Ureter (tissue), 1 donor: ENCODE results near the gene GOLGA6C. TPM values are rescaled to one million over a fixed set of nuclear protein-coding genes. Genes with fewer than 3 reads are reported as not detected.
"Not testable (repeated sequence)": the region's sequence is repeated elsewhere in the genome, so short reads cannot be mapped to it uniquely, and the experiment has no call there.

Experiments
- DNase-seq: peaks from one replicate; pipeline ENCODE4 v3.0.0-alpha.2; 2020; ENCODE audit warnings: low spot score
- total RNA-seq: library from RNA; stranded (reverse); gene quantifications from one replicate; pipeline ENCODE4 v1.2.4, GENCODE V29; 2023
- donor health status: DM: yes; HTN: yes; CAD: no.

Gene GOLGA6C
- total RNA-seq, 1 donor from 2014 or later, result not detected

DNA sequence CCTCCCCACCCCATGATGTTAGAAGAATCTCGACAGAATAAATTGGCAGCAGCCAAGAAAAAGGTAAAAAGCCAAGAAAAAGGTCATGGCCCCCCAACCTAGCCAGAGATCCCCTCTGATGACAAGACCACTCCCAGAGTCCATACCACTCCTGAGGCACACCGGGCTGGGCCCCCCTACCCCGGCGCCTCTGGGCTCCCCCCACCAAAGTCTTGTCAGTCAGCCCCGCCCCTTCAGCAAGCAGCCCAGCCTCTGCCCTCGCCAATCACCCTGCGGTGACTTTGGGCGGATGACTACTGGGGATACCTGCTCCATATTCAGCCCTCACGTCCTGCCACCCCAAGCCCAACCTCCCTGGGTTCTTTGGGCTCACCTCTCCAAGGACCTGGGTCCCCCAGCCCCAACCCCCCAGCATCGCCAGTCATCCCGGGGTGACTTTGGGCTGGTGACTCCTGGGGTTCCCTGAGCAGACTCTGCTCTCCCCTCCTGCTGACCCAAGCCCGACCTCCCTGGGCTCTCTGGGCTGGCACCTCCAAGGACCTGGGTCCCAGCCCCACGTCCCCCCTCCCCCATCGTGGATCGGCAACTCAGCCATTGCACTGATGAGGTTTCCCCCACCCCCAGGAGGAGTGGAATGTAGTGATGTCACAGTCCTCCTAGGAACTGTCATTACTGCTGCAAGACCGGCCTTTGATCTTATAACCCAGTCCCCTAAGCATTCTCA lies 648 bp downstream of the GOLGA6C start:
- DNase-seq, result not testable (repeated sequence)

DNA sequence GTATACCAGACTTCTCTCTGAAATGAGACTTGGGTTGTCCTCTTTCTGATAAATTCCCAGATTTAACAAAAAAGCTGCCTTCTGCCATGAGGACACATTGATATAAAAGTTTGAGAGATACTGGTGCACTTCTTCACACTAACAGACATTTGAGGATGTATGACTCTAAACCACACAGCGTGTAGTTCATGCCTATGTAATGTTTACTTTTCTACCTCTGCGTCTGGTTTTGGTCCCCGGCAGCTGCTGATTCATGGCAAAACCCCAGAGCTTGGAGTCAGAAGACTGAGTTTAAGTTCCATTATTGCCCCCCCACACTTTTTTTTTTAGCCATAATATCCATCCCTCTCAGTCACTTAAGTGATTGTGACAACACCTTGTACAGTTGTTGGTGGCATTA lies 1.7 kb downstream of the GOLGA6C start:
- DNase-seq, result not testable (repeated sequence)

DNA sequence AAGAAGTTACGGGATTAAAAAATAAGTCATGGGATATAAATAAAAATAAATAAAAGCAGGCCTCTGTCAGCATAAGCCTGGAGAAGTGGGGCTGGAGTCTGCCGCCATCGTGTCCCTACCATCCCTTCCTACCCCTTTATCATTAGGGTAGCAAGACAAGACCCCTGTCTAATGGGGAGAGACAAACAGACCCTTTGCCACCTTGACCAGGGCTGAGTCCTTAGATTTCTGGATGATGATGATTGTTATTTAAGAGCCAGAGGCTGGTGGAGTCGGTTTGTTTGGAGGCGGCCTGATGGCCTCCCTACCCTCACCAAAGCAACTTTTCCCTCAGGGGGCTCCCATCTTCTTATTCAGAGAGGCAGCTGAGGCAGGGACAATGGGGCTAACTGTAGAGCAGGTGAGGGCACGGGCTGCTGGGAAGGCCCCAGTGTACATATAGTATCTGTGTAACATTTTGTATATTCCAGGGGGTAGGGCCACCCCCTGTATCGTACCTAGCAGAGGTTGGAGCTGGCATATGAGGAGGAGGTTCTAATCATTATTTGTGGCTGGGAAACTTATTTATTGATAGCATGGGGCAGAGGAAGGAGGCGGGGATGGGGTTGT lies 15.7 kb downstream of the GOLGA6C start:
- DNase-seq, result not testable (repeated sequence)

DNA sequence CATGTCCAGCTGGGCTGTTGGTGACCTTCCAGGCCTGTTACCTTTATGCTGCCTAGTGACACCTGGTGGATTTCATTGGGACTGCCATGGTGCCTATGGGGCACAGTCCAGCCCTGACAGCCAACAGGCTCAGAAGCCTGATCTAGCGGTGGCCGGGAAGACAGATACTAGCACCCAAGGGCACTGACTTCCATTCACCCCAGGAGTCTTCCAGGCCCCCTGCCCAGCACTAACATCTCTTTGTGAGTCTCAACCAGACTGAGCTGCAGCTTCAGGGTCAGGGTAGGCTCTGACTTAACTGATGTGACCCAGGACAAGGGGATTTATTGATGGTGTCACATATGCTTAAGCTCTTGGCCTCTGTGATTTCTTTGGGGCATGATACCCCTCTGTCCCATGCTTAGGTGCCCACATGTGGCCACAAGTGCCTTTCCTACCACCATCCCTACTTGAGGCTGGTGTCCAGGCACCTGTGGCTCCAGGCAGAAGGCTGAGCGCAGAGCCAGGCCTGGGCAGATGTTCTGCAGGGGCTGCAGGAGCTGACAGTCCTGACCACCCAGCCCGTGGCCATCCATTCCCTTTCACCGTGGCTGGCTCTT lies 16.5 kb downstream of the GOLGA6C start:
- peak; percentile 74 for DNase-seq

DNA sequence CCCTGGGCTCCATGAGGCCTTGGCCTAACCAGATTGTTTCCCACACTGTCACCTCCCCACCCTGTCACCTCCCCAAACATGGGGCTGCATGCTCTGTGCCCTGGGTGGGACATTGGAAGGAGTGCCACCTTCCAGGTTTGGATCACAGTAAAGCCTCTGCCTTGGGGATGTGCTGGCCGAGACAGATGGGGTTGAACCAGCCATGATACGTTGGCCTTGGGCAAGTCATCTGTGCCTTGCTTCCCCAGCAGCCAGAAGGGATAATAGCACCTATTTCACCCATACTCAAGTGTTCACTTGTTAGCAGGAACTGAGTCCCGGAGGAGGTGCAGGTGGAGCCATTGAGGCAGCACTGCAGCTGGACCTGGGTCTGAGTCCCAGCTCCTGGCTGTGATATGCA lies 17.5 kb downstream of the GOLGA6C start:
- DNase-seq, result peak; percentile 37

DNA sequence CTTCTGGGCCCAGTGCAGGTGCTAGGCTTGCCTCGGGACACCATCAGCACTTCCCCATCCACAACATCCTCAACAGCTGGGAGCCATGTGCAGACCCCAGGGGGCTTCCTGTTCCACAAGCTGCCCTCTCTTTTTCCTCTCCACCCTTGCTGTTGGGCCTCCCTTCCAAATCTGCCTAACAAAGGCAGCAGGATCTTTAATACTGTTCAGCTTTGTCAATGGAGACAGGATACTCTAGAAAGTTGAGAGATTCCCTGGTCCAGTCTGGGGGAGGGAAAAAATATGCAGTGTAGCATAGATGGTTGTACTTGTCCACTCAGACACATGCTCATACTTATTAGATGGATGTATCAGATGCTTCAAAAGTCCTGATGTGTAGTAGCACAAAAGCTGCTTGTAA lies 20.4 kb downstream of the GOLGA6C start:
- peak; percentile 27 for DNase-seq

DNA sequence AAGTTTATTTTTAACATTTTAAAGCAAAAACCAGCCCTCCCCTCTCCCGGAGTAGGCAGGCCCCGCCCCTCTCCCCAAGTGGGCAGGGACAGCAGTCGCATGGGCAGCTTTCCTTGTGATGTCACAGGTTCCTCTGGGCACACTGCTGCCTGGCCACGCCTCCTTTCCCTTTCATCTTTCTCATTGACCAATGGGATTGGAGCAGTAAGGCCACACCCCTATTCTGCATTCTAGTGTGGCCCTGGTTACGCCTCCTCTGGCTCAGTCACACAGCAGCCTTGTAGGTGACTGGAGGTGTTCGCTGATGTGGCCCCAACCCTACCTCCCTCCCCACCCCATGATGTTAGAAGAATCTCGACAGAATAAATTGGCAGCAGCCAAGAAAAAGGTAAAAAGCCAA lies 24.4 kb downstream of the GOLGA6C start, which contains the start of gene GOLGA6D:
Gene GOLGA6D (plus strand): TSS at position 264 of the 400 bp plus-strand sequence. CDS start 41 bp downstream, at position 305.
- DNase-seq, result not testable (repeated sequence)

DNA sequence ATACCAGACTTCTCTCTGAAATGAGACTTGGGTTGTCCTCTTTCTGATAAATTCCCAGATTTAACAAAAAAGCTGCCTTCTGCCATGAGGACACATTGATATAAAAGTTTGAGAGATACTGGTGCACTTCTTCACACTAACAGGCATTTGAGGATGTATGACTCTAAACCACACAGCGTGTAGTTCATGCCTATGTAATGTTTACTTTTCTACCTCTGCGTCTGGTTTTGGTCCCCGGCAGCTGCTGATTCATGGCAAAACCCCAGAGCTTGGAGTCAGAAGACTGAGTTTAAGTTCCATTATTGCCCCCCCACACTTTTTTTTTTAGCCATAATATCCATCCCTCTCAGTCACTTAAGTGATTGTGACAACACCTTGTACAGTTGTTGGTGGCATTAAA lies 26.0 kb downstream of the GOLGA6C start:
- DNase-seq, result not testable (repeated sequence)

DNA sequence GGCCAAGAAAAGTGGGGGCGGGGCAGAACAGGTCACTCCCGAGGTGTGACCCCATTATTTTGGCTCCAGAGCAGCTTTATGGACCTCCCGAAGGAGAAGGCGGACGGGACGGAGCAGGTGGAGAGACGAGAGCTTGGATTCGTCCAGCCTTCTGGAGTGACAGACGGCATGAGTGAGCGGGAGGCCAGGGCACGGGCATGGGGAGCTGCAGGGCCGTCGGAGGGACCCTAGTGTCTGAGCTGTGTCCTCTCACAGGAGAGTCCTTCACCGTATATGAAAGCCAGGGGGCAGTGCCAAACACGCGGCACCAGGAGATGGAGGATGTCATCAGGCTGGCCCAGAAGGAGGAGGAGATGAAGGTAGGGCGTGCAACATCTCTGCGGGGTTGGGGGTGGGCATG lies 35.5 kb downstream of the GOLGA6C start:
- not testable (repeated sequence) for DNase-seq

DNA sequence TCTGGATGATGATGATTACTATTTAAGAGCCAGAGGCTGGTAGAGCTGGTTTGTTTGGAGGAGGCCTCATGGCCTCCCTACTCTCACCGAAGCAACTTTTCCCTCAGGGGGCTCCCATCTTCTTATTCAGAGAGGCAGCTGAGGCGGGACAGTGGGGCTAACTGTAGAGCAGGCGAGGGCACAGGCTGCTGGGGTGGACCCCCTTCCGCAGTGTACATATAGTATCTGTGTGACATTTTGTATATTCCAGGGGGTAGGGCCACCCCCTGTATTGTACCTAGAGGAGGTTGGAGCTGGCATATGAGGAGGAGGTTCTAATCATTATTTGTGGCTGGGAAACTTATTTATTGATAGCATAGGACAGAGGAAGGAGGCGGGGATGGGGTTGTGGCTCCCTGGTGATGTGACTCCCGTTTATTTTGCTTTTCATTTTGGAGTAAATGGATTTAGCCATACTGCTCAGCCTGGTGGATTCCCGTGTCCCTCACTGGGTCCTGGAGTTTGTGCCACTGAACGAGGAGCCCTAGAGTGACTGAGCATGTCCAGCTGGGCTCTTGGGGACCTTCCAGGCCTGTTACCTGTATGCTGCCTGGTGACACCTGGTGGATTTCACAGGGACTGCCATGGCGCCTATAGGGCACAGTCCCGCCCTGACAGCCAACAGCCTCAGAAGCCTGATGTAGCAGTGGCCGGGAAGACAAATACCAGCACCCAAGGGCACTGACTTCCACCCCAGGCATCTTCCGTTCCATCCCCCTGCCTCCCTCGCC lies 40.6 kb downstream of the GOLGA6C start:
- DNase-seq, result not testable (repeated sequence)

DNA sequence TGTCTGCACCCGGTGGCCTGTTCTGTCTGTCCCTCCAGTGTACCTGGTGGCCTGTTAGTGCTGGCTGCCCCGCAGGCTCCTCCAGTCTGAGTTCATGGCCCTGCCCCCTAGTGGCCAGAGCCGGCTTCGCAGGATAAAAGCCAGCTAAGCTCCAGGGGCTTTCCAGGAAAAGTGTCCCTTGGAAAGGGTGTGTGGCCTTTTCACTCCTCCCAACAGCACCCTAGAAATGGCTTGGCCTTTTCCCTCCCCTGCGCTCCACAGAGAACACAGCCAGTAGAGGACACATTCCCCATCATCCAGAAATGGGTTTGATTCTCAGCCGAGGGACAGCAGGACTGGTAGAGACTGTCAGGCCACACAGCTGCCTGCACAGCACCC lies 41.2 kb downstream of the GOLGA6C start:
- peak; percentile 60 for DNase-seq

DNA sequence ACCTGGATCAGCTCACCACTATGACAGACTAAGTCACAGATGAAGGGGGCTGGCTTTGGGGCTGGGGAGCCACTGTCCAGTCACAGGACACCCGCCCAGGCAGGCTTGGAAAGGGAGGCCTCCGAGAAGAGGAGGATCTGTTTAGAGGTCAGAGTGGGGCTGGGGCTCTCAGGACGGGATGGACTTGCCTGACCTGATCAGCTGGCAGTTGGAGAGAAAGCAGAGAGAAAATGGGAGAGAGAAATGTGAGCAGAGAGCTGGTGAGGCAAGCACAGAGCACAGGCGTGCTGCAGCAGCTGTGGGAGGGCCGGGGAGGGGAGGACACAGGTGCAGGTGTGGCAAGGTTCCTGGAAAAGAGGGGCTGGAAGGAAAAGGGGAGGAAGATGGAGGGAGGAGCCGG lies 41.9 kb downstream of the GOLGA6C start:
- DNase-seq, result not testable (repeated sequence)

DNA sequence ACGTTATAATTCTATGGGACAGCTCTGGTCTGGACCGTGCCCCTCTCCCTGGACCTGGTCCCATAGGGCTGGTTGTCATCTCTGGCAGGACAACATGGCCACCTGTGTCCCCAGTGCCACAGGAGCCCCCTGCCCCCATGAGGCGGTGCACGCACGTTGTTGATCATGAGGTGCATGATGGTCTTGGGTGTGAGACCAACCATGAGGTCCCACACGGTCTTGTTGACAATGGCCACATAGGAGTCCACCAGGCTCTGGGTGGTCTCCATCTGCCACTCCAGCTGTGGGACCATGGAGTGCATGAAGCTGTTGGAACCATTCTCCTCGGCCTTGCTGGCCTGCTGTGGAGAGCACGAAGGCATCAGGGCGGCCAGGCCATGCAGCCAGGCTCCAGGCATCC lies 44.2 kb downstream of the GOLGA6C start:
- no peak for DNase-seq

DNA sequence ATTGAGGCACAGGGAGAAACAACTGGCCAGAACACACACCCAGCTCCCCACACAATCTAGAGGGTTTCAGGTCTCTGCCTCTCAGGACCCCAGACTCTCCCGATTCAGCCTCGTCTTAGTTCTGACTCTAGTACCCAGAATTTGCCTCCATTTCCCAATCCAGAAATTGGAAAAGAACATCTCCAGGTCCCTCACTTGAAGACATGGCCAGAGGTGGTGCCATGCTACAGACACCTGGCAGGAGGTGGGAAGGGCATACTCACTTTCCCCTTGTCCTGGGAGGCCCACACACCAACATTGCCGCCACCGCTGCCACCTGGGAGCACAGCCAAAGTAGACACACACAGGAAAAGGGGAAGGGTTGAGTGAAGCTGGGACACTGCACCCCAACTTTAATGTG lies 44.6 kb downstream of the GOLGA6C start:
- DNase-seq, result not testable (repeated sequence)

DNA sequence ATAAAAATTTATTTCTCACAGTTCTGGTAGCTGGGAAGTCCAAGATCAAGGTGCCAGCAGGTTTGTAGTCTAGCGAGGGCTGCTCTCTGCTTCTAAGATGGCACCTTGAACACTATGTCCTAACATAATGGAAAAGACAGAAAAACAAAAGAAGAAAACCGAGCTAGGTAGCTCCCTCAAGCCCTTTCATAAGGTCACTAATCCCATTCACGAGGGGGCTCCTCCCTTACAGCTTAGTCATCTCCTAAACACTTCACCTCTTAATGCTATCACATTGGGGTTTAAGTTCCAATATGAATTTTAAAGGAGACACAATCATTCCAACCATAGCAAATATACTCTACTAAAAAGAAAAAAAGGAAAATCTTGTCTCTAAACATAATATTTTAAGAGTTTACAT lies 48.1 kb downstream of the GOLGA6C start:
- DNase-seq, result no peak

DNA sequence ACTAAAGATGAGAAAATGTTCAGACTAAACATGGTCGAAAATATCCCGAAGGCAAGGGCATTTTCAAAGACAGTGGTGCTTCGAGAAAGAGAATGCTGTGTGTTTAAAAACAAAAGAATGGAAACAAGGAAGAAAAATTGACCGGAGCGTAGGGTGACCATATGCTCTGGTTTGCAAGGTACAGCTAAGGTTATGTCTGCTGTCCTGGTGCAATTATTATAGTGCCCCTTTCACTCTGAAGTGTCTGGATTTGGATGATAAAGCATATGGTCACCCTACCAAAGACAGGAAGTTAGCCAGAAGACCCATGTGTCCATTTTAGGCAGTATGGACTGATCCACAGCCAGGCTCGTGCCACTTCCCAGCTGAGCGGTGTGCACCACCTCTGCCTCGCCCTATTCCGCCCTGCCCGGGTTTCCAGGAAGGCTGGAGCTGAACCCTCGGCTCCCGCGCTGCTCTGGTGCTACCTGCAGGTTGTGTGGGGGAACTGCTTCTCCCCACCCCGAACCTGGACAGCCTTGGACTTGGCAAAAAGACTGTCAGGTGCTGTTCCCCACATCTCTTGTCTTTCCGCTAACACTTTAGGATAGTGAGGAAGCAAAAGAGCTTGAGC lies 49.8 kb downstream of the GOLGA6C start:
- DNase-seq, result peak; percentile 64

DNA sequence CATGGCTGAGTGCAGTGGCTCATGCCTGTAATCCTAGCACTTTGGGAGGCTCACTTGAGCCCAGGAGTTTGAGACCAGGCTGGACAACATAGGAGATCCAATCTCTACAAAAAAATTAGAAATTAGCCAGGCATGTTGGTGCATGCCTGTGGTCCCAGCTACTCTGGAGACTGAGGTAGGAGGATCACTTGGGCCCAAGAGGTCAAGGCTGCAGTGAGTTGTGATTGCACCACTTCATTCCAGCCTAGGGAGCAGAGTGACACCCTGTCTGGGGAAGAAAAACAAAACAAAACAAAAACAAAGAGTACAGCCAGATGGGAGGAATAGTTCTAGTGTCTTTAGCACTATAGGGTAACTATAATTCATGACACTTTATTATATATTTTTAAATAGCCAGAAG lies 51.6 kb downstream of the GOLGA6C start:
- no peak for DNase-seq

DNA sequence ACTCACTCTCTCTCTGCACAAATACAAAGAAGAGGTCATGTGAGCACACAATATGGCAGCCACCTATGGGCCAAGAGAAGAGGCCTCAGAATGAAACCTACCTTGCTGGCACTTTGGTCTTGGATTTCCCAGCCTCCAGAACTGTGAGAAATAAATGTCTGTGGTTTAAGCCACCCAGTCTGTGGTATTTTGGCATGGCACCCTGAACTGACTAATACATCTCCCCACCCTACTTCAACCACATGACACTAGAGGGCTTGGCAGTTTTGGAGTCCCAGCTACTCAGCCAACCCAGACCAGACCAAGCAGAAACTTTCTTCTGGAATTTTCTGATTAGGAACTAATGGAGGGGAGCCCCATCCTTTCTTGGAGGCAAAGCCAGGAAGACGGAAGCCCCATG lies 54.4 kb downstream of the GOLGA6C start:
- not testable (repeated sequence) for DNase-seq

DNA sequence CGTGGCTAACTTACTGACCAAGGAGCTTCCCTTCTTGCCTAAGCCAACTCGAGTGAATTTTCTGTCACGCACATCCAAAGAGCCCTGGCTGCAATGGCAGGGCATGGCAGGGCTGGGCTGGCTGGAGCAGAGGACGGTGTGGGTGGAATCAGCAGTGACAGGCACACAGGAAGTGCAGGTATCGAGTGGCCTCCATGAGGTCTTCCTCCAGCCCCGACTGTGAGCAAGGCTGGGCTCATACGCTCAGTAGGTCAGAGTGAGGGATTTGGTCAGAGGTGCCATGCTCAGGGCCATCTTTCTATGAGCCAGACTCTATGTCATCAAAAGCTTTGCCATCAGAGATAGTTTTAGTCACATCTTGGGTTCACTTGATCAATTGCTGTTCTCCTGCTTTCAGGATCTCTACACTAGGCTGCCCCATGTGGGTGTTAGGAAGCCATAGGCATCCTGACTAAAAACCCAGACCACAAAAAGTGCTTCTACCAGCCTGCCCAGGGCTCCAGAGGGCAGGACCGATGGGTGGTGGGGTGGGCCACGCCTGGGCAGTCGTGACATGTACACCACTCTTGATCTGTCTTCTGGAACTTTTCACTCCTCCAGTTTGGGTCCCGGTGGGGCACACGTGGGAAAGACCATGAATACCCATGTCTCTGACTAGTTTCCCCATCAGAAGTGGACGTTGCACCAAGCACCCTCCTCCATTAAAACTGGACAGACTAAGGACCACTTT lies 55.1 kb downstream of the GOLGA6C start:
- no peak for DNase-seq

DNA sequence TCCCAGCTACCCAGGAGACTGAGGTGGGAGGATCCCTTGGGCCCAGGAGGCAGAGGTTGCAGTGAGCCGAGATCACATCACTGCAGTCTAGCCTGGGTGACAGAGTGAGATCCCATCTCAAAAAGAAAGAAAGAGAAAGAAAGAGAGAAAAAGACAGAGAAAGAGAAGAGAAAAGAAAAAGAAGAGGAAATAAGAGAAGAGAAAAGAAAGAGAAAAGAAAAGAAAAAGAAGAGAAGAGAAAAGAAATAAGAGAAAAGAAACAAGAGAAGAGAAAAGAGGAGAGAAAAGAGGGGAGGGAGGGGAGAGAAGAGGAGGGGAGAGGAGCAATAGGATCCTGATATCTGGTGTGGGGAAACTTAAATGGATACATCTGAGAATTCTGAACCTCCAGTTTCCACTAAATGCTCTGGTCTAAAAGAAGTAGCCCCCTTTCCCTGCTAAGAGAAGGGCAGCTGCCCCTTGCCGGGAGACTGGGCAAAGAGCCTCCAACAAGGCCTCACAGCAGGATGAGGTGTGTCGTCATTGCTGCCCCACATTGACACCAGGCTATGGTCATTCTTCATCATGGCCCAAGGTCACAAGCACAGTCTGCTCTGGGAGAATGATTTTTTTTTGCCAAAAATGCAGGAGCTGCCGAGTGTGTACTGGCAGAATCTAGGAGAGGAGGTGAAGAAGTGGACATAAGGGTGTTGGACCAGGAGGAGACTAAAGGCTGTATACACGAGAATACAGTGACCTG lies 56.6 kb downstream of the GOLGA6C start:
- DNase-seq, result no peak
